Left forelimb (tissue), 1 donor: Measurements from ENCODE around the gene ZNF212.
"Not testable (repeated sequence)": the region's sequence is repeated elsewhere in the genome, so short reads cannot be mapped to it uniquely, and the experiment has no call there.

Source experiments
- DNase-seq: peaks from one replicate; pipeline ENCODE4 v3.0.0-alpha.2; 2018; ENCODE audit warnings: low spot score

The ZNF212 gene

DNA sequence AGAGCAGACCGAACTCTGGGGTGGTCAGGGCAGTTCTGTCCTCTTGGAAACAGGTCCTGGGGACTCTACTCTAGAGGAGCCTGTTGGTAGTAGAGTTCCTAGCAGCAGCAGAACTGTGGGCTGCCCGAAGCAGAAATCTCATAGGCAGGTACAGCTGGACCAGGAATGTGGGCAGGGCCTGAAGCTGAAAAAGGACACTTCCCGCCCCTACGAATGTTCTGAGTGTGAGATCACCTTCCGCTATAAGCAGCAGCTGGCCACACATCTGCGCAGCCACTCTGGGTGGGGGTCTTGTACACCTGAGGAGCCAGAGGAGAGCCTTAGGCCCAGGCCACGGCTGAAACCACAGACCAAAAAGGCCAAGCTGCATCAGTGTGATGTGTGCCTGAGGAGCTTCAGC lies 14.2 kb downstream of the ZNF212 start:
- no peak for DNase-seq

GRCh38 chr7:149254181-149254858 lies 14.9 kb downstream of the ZNF212 start:
- DNase-seq = no peak

- no peak for DNase-seq
Measured at GRCh38 chr7:149255174-149255573, 15.7 kb downstream of the ZNF212 start.

- DNase-seq = no peak
Measured at GRCh38 chr7:149256568-149256967, 17.1 kb downstream of the ZNF212 start.

GRCh38 chr7:149257146-149257545 lies 17.7 kb downstream of the ZNF212 start:
- DNase-seq = no peak

DNA sequence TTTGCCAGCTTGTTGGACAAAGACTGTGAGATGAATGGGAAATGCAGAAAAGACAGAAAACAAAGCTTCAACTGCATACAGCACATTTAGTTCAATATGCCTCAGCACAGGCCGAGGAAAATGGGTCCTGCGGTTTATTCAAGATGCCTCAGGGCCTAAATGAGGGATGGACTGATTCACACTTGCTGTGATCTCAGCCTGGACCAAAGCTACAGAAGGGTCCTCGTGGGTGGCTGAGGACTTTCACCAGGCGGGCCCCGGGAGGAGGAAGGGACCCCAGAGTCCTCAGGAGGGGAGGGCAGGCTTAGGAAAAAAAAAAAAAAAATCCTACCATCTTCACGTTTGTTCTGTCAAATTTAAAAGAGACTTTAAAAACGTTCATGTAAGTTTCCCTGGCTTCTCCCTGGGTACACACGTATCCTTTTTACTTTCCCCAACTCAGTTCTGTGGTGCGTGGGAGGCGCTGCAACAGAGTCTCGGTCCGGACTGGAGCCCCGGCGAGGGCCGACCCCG lies 21.9 kb downstream of the ZNF212 start:
- no peak for DNase-seq

- peak; percentile 90 for DNase-seq
Measured at GRCh38 chr7:149261829-149262617, 22.6 kb downstream of the ZNF212 start, which contains the start of gene ZNF783. TSS of gene ZNF783 (plus strand) at chr7:149262196. CDS start at chr7:149262334, 138 bp downstream.

DNA sequence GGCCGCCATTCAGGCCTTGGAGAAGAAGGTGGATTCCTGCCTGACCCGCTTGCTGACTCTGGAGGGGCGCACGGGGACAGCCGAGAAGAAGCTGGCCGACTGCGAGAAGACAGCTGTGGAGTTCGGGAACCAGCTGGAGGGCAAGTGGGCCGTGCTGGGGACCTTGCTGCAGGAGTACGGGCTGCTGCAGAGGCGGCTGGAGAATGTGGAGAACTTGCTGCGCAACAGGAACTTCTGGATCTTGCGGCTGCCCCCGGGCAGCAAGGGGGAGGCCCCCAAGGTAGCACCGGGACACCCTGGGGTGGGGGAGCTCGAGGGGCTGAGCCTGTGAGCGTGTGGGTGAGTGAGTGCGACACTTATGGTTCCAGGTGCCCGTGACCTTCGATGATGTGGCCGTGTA lies 27.0 kb downstream of the ZNF212 start:
- no peak for DNase-seq

DNA sequence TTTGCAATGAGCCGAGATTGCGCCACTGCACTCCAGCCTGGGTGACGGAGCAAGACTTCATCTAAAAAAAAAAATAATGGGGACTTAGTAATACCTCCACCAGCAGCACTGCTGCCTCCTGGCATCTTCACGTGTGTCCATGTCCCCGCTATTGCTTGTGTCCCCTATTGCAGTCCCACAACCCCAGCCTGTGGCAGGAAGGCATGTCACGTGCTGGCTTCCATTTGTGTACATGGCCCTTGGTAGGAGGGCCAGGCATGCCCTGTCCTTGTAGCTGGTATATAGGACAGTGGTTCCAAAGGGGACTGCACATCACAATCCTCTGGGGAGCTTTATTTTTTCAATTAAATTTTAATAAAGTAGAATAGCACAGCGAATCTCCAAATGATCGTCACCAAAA lies 28.3 kb downstream of the ZNF212 start:
- no peak for DNase-seq

- DNase-seq = not testable (repeated sequence)
Measured at GRCh38 chr7:149274424-149274823, 35.0 kb downstream of the ZNF212 start.

GRCh38 chr7:149277871-149278270 lies 38.4 kb downstream of the ZNF212 start:
- no peak for DNase-seq

GRCh38 chr7:149278396-149278795 lies 38.9 kb downstream of the ZNF212 start:
- DNase-seq = no peak

DNA sequence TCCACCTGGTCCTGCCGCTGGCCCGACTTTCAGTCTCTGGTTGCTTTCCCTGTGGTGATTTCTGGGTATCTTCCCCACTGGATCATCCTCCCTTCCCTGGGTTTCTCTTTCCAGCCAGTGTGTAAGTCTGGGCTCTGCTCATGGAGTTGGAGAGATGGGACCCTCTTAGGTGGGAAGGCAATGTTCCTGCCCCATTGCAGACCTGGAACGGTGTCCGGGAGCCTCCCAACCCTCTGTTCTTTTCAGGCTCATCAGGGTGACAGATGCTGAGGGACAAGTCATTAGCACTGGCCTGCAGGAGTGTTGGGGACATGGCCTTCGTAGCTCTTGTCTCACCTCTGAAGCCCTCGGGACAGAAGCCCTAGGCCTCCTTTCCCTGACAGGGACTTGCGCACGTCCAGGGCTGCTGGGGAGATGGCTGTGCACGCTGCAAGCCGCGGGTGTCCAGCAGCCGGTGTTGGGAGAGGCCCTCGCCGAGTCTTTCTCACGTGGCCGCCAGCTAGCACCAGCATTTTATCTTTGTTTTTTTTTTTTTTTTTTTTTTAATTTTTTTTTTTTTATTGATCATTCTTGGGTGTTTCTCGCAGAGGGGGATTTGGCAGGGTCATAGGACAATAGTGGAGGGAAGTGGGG lies 39.8 kb downstream of the ZNF212 start:
- DNase-seq = no peak

DNA sequence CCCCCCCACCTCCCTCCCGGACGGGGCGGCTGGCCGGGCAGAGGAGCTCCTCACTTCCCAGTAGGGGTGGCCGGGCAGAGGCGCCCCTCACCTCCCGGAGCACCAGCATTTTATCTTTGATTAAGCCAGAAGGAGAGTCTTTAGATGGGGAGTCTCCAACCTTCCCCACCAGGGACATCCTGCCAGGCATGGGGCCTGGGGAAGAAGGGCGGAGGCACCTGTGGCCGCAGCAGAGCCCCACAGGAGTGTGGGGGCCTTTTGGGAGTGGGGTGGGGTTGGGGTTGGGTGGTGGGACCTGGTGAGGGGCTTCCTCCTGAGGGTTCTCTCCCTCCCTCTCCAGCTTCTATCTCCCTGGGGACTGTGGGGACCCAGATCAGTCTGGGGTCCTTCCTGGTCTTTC lies 40.7 kb downstream of the ZNF212 start:
- no peak for DNase-seq

GRCh38 chr7:149280661-149281507 lies 41.4 kb downstream of the ZNF212 start:
- no peak for DNase-seq

DNA sequence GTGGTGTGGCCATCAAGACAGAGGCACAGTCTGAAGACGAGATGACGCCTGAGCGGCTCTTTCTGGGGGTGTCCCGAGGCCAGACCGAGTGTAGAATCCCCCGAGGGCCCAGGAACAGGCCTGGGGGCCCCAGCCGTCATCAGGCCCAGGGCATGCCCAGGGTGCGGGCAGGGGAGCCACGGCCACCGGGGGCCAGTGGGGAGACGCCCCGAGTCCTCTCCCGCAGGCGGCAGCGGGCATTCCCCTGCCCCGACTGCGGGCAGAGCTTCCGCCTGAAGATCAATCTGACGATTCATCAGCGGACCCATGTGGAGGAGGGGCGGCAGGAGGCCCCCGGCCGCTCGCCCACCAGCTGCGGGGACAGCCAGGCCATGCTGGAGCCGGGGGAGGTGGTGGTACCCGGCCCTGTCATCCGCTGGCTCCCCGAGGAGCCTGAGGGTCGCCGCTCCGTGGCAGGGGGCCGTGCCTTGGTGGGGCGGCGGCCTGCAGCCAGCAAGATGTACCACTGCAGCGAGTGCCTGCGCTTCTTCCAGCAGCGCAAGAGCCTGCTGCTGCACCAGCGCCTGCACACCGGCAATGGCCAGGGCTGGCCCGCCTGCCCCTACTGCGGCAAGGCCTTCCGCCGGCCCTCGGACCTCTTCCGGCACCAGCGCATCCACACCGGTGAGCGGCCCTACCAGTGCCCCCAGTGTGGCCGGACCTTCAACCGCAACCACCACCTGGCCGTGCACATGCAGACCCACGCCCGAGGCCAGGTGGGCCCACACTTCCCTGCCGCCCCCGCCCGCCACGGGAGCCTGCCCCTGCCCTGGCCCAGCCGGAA lies 42.3 kb downstream of the ZNF212 start:
- DNase-seq = no peak

DNA sequence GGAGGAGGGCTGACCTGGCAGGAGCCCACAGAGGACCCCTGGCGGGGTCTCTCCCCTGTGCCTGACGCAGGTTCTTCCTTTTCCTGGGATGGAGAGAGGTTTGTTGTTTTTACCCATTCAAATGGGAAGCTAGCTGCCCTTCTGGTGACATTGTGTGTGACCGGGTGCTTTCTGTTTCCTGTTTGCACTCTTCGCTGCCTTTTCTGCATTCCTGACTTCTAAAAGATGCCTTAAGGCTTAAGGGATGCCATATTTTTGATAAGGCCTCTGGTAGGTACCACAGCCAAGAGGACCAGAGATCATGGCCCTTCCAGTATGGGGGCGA lies 42.8 kb downstream of the ZNF212 start:
- DNase-seq = no peak

DNA sequence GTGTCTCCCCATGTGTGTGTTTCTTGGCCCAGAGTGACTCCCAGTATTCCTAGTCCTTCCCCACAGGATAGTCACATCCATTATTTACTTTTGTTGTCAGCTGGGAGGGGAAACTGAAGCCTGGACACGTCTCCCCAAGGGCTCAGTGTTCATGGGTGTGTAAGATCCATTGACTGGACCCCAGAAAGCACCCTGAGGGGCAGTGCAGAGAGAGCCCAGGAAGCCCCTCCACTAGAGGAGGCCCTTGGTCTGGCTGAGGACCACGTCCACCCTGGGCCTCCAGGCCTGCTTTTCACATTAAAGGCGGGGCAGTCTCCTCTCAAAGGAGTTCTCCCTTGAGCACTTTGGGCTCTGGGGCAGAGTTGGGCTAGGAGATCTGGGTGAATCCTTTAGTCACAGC lies 43.9 kb downstream of the ZNF212 start:
- no peak for DNase-seq

DNA sequence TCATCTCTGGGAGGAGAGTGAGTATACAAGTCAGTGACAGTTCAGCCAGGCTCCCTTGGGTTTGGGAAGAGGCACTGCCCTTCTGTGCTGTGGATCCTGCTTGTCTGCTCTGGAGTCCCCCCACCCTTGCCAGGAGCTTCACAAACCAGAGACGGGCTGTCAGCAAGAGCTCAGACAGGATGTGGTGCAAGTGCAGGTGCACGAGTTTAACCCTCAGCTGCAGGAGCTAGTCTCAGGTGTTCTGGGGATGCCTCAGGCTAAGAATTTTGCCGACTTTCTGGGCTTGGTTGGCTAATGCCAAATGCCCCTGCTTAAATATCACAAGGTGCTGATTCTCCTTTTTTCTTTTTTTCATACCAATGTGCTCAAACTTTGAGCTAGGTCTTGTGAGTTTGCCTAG lies 44.9 kb downstream of the ZNF212 start:
- DNase-seq = no peak

GRCh38 chr7:149284850-149285585 lies 45.6 kb downstream of the ZNF212 start:
- DNase-seq = peak; percentile 95
